ENCODE measurements around the gene SERPINE1. TPM values are rescaled to one million over a fixed set of nuclear protein-coding genes. Genes with fewer than 3 reads are reported as not detected.
A peak's percentile ranks its signal among the peaks of the same experiment; 100 is the strongest.

Gene SERPINE1
- total and polyA plus RNA-seq, 2 donors (not counting 1 experiment from before 2014, with no cell fraction given): 167 to 1,153 TPM

DNA sequence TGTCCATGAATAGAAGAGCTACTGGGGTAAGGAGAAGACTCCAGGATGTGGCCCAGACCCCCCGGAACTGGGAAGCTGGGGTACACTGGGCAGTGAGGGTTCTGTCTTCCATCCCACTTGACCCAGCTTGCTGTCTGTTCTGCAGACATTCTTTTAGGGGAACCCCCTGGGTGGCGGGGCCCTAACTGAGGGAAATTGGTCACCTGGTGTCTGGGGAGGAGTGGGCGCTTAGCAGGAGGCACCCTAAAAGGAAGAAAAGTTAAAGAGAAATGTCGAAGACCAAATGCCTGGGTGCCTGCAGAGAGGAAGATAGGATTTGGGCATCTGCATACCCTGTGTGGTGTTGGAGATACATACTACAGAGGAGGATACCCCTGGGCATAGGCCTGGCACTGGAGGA is 28.4 kb downstream of the SERPINE1 start:
- Histone ChIP-seq H3K9ac (ENCODE audit: insufficient read depth, low read length) (peak overlapping the region; percentile 63), H3K4me2 (ENCODE audit: extremely low read depth, insufficient read depth, low read length) (peak overlapping the region; percentile 98), H2AFZ (ENCODE audit: low read length) (no peak overlapping the region), H3K4me3 (replicated peaks in 1 of 4; ENCODE audit: control extremely low read depth in 1 of 4, insufficient read depth in 1 of 4, low read depth in 3 of 4, low read length in 4 of 4) (peak overlapping the region; percentile 68 to 89 (median 82)), H4K20me1 (ENCODE audit: control insufficient read depth, extremely low read depth, insufficient read depth, low read length) (no peaks in the 10 kb centered on the region), H3K9me3 (ENCODE audit: control insufficient read depth, insufficient read depth, low read depth, low read length) (no peaks in the 10 kb centered on the region), H3K79me2 (ENCODE audit: control insufficient read depth, insufficient read depth, low read length) (peaks cover 11% of the 10 kb centered on the region), H3K4me1 (ENCODE audit: control insufficient read depth, extremely low read depth, insufficient read depth, low read length) (peaks cover 7% of the 10 kb centered on the region), H3K36me3 (ENCODE audit: control insufficient read depth, insufficient read depth, low read length) (peaks cover 18% of the 10 kb centered on the region), H3K27ac (ENCODE audit: insufficient read depth, low read length) (peak overlapping the region; percentile 57), H3K27me3 (ENCODE audit: control insufficient read depth, insufficient read depth, low read length) (no peaks in the 10 kb centered on the region)
- TF ChIP-seq, protein P1, sequence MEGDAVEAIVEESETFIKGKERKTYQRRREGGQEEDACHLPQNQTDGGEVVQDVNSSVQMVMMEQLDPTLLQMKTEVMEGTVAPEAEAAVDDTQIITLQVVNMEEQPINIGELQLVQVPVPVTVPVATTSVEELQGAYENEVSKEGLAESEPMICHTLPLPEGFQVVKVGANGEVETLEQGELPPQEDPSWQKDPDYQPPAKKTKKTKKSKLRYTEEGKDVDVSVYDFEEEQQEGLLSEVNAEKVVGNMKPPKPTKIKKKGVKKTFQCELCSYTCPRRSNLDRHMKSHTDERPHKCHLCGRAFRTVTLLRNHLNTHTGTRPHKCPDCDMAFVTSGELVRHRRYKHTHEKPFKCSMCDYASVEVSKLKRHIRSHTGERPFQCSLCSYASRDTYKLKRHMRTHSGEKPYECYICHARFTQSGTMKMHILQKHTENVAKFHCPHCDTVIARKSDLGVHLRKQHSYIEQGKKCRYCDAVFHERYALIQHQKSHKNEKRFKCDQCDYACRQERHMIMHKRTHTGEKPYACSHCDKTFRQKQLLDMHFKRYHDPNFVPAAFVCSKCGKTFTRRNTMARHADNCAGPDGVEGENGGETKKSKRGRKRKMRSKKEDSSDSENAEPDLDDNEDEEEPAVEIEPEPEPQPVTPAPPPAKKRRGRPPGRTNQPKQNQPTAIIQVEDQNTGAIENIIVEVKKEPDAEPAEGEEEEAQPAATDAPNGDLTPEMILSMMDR (conservative IDR thresholded peaks at IDR 0.05 in 1 of 2, IDR thresholded peaks at IDR 0.05 in 1 of 2; ENCODE audit: low read depth in 1 of 2, low read length in 2 of 2): no peak
- TF ChIP-seq EZH2 (IDR thresholded peaks at IDR 0.05; ENCODE audit: low read length, missing control alignments): no peak
- DNase-seq (ENCODE audit: low read depth in 2 of 2): no peak

DNA sequence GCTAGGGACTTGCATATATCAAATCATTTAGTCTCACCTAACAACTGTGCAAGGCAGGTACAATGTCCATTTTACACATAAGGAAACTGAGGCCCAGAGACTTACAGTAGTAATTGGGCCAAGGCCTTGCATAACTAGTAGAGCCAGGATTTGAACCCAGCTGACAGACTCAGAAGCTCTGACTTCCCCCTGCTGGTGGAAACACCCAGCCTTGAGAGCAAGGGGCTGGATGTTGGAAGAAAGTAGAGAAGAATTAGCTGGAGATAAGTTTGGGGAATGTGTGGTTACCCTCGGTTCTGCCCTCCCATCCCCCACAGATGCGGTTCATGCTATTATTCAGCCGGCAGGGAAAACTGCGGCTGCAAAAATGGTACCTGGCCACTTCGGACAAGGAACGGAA is 29.4 kb downstream of the SERPINE1 start:
- Histone ChIP-seq H3K4me2 (ENCODE audit: extremely low read depth, insufficient read depth, low read length) (no peak overlapping the region), H3K9me3 (ENCODE audit: control insufficient read depth, insufficient read depth, low read depth, low read length) (no peaks in the 10 kb centered on the region), H4K20me1 (ENCODE audit: control insufficient read depth, extremely low read depth, insufficient read depth, low read length) (no peaks in the 10 kb centered on the region), H3K79me2 (ENCODE audit: control insufficient read depth, insufficient read depth, low read length) (peaks cover 11% of the 10 kb centered on the region), H2AFZ (ENCODE audit: low read length) (no peak overlapping the region), H3K4me3 (replicated peaks in 1 of 4; ENCODE audit: control extremely low read depth in 1 of 4, insufficient read depth in 1 of 4, low read depth in 3 of 4, low read length in 4 of 4) (no peak overlapping the region), H3K27me3 (ENCODE audit: control insufficient read depth, insufficient read depth, low read length) (no peaks in the 10 kb centered on the region), H3K9ac (ENCODE audit: insufficient read depth, low read length) (no peak overlapping the region), H3K27ac (ENCODE audit: insufficient read depth, low read length) (no peak overlapping the region), H3K4me1 (ENCODE audit: control insufficient read depth, extremely low read depth, insufficient read depth, low read length) (peaks cover 7% of the 10 kb centered on the region), H3K36me3 (ENCODE audit: control insufficient read depth, insufficient read depth, low read length) (peaks cover 20% of the 10 kb centered on the region)
- TF ChIP-seq EZH2 (IDR thresholded peaks at IDR 0.05; ENCODE audit: low read length, missing control alignments): no peak
- TF ChIP-seq, protein P1 (conservative IDR thresholded peaks at IDR 0.05 in 1 of 2, IDR thresholded peaks at IDR 0.05 in 1 of 2; ENCODE audit: low read depth in 1 of 2, low read length in 2 of 2): peak; percentile 17 to 35
- DNase-seq (ENCODE audit: low read depth in 2 of 2): no peak

DNA sequence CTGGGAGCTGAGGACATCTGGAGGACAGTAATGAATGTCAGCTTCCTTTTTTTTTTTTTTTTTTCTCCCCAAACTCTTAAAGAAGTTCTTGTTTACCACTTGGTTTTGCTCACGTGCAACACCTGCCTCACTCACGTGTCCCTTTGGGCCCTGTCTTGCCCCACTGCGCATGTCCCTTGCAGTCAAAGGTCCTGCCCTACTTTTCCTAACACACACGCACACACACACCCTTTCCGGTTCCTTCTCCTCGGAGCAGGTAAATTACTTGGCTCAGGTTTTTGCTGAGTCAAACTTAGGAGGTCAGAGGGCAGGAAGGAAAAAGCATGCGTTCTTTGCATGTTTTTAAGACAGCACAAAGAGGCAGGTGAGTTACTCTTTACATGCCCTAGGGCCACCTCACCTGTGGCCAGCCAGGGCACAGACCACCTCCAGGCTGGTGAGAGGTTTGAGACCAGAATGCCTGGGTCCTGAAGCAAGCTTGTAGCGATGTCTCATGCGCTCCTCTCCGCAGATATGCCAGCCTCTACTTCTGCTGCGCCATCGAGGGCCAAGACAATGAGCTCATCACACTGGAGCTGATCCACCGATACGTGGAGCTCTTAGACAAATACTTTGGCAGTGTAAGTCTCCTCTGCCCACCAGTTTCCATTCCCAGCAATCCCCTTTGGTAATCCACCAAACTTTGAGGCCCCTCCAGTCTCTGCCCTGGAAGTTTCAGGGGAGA is 30.1 kb downstream of the SERPINE1 start:
- Histone ChIP-seq H4K20me1 (ENCODE audit: control insufficient read depth, extremely low read depth, insufficient read depth, low read length) (no peaks in the 10 kb centered on the region), H3K4me2 (ENCODE audit: extremely low read depth, insufficient read depth, low read length) (no peak overlapping the region), H3K79me2 (ENCODE audit: control insufficient read depth, insufficient read depth, low read length) (peaks cover 11% of the 10 kb centered on the region), H3K36me3 (ENCODE audit: control insufficient read depth, insufficient read depth, low read length) (peaks cover 20% of the 10 kb centered on the region), H3K27ac (ENCODE audit: insufficient read depth, low read length) (no peak overlapping the region), H3K4me1 (ENCODE audit: control insufficient read depth, extremely low read depth, insufficient read depth, low read length) (peaks cover 7% of the 10 kb centered on the region), H3K27me3 (ENCODE audit: control insufficient read depth, insufficient read depth, low read length) (no peaks in the 10 kb centered on the region), H2AFZ (ENCODE audit: low read length) (no peak overlapping the region), H3K4me3 (replicated peaks in 1 of 4; ENCODE audit: control extremely low read depth in 1 of 4, insufficient read depth in 1 of 4, low read depth in 3 of 4, low read length in 4 of 4) (no peak overlapping the region), H3K9me3 (ENCODE audit: control insufficient read depth, insufficient read depth, low read depth, low read length) (no peaks in the 10 kb centered on the region), H3K9ac (ENCODE audit: insufficient read depth, low read length) (no peak overlapping the region)
- no peak for DNase-seq (ENCODE audit: low read depth in 2 of 2)
- TF ChIP-seq, protein P1 (conservative IDR thresholded peaks at IDR 0.05 in 1 of 2, IDR thresholded peaks at IDR 0.05 in 1 of 2; ENCODE audit: low read depth in 1 of 2, low read length in 2 of 2): no peak
- no peak for TF ChIP-seq EZH2 (IDR thresholded peaks at IDR 0.05; ENCODE audit: low read length, missing control alignments)
